ENCODE measurements around the gene COL5A3.

GRCh38 chr19:10037809-10038208 lies 27.5 kb upstream of the COL5A3 start:
- TF ChIP-seq, protein P1, sequence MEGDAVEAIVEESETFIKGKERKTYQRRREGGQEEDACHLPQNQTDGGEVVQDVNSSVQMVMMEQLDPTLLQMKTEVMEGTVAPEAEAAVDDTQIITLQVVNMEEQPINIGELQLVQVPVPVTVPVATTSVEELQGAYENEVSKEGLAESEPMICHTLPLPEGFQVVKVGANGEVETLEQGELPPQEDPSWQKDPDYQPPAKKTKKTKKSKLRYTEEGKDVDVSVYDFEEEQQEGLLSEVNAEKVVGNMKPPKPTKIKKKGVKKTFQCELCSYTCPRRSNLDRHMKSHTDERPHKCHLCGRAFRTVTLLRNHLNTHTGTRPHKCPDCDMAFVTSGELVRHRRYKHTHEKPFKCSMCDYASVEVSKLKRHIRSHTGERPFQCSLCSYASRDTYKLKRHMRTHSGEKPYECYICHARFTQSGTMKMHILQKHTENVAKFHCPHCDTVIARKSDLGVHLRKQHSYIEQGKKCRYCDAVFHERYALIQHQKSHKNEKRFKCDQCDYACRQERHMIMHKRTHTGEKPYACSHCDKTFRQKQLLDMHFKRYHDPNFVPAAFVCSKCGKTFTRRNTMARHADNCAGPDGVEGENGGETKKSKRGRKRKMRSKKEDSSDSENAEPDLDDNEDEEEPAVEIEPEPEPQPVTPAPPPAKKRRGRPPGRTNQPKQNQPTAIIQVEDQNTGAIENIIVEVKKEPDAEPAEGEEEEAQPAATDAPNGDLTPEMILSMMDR (IDR thresholded peaks at IDR 0.05): no peak
- no peak for TF ChIP-seq POLR2A (IDR thresholded peaks at IDR 0.05)

Measured in upper lobe of left lung (tissue), 4 donors.